Lower lobe of right lung (tissue), 2 donors: ENCODE measurements around the gene EPHB3. TPM values are rescaled to one million over a fixed set of nuclear protein-coding genes. Genes with fewer than 3 reads are reported as not detected.

Source experiments
- ATAC-seq, 2 donors: fragments of 200-7000 bp; cut with Tn5 transposase; one replicate each; pipeline ENCODE4 v1.9.1; 2020 to 2022; ENCODE audit warnings: mild to moderate bottlenecking in 2 of 2, moderate library complexity in 2 of 2
- DNase-seq: peaks from one replicate; pipeline ENCODE4 v3.0.0-alpha.2; 2020
- H3K27ac ChIP-seq: fragments of 200-600 bp; one replicate; pipeline ENCODE4 v1.8.0; 2022
- H3K27me3 ChIP-seq: fragments of 200-600 bp; one replicate; pipeline ENCODE4 v1.8.0; 2022; ENCODE audit warnings: low read depth
- H3K36me3 ChIP-seq: fragments of 200-600 bp; one replicate; pipeline ENCODE4 v1.8.0; 2022; ENCODE audit warnings: mild to moderate bottlenecking
- H3K4me1 ChIP-seq: fragments of 200-600 bp; one replicate; pipeline ENCODE4 v1.8.0; 2022
- H3K4me3 ChIP-seq: fragments of 200-600 bp; one replicate; pipeline ENCODE4 v1.8.0; 2022; ENCODE audit warnings: mild to moderate bottlenecking
- H3K9me3 ChIP-seq: fragments of 200-600 bp; one replicate; pipeline ENCODE4 v1.8.0; 2022
- intact Hi-C: fragments of 100-400 bp; cut with DNase I; formaldehyde crosslinking; loops from one replicate; pipeline ENCODE4 v1.11.0; 2022
- total RNA-seq: library from RNA; stranded (reverse); fragmentation: NEBNext Ultra II Directional; extraction: Animal tissue kit (Norgen Biotek cat#: 25700); gene quantifications from one replicate; pipeline ENCODE4 v1.2.1, GENCODE V29; 2021
- TF ChIP-seq, protein P1 (sequence below): fragments of 200-600 bp; IDR thresholded peaks from one replicate; pipeline ENCODE4 v1.8.0; 2022; ENCODE audit warnings: antibody characterized with exemption, mild to moderate bottlenecking
- donor health status: DM: no; HTN: yes; CAD: no; lungs with severe emphysema.

The EPHB3 gene
- total RNA-seq, 1 donor from 2014 or later, result 4.9 TPM

GRCh38 chr3:184541886-184542562 is 19.6 kb upstream of the EPHB3 start:
- no peak for ATAC-seq
- Histone ChIP-seq H3K27ac (no peak overlapping the region), H3K9me3 (no peaks in the 10 kb centered on the region), H3K27me3 (peaks cover 31% of the 10 kb centered on the region), H3K4me1 (no peaks in the 10 kb centered on the region), H3K36me3 (no peaks in the 10 kb centered on the region), H3K4me3 (no peak overlapping the region)
- no peak for DNase-seq
- TF ChIP-seq, protein P1, sequence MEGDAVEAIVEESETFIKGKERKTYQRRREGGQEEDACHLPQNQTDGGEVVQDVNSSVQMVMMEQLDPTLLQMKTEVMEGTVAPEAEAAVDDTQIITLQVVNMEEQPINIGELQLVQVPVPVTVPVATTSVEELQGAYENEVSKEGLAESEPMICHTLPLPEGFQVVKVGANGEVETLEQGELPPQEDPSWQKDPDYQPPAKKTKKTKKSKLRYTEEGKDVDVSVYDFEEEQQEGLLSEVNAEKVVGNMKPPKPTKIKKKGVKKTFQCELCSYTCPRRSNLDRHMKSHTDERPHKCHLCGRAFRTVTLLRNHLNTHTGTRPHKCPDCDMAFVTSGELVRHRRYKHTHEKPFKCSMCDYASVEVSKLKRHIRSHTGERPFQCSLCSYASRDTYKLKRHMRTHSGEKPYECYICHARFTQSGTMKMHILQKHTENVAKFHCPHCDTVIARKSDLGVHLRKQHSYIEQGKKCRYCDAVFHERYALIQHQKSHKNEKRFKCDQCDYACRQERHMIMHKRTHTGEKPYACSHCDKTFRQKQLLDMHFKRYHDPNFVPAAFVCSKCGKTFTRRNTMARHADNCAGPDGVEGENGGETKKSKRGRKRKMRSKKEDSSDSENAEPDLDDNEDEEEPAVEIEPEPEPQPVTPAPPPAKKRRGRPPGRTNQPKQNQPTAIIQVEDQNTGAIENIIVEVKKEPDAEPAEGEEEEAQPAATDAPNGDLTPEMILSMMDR, result no peak
- intact Hi-C loops, result no loop called here

DNA sequence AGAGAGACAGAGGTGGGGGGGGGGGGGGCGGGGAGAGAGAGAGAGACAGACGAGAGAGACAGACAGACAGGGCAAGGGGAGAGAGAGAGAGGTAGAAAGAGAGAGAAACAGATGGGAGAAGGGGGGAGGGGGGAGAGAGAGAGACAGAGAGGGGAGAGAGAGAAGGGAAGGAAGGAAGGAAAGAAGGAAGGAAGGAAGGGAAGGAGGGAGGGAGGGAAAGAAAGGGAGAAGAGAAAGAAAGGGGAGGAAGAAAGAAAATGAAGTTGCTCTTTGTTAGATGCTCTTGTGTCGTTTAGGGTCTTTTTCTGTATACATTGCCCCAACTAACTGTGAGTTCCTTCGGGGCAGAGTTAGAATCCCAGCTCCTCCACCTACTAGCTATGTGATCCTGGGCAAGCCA is 19.0 kb upstream of the EPHB3 start:
- H3K36me3 ChIP-seq, result no peaks in the 10 kb centered on the region
- no peak overlapping the region for H3K27ac ChIP-seq
- no peaks in the 10 kb centered on the region for H3K4me1 ChIP-seq
- no peaks in the 10 kb centered on the region for H3K9me3 ChIP-seq
- TF ChIP-seq, protein P1, result no peak
- ATAC-seq, result no peak
- H3K4me3 ChIP-seq, result no peak overlapping the region
- H3K27me3 ChIP-seq, result peaks cover 31% of the 10 kb centered on the region
- intact Hi-C loops, result no loop called here
- no peak for DNase-seq

DNA sequence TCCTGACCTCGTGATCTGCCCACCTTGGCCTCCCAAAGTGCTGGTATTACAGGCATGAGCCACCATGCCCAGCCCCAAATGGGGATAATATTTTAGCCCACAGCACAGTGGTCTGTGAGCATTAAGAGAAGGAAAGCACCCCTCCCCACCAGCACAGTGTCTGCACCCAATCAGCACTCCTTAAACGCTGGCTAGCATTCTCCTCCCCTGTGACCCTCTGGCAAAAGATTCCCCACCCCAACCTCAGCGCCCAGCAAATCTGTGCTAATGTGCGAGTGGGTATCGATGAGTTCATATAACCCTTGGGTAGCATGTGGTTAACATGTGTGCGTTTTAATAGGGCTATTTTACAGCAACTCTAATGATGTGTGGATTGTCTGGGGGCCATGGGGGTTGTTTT is 18.3 kb upstream of the EPHB3 start:
- peaks cover 29% of the 10 kb centered on the region for H3K27me3 ChIP-seq
- H3K9me3 ChIP-seq, result no peaks in the 10 kb centered on the region
- no peak overlapping the region for H3K4me3 ChIP-seq
- H3K4me1 ChIP-seq, result no peaks in the 10 kb centered on the region
- TF ChIP-seq, protein P1, result no peak
- intact Hi-C loops, result no loop called here
- DNase-seq (no peak), ATAC-seq (no peak)
- no peak overlapping the region for H3K27ac ChIP-seq
- H3K36me3 ChIP-seq, result no peaks in the 10 kb centered on the region

DNA sequence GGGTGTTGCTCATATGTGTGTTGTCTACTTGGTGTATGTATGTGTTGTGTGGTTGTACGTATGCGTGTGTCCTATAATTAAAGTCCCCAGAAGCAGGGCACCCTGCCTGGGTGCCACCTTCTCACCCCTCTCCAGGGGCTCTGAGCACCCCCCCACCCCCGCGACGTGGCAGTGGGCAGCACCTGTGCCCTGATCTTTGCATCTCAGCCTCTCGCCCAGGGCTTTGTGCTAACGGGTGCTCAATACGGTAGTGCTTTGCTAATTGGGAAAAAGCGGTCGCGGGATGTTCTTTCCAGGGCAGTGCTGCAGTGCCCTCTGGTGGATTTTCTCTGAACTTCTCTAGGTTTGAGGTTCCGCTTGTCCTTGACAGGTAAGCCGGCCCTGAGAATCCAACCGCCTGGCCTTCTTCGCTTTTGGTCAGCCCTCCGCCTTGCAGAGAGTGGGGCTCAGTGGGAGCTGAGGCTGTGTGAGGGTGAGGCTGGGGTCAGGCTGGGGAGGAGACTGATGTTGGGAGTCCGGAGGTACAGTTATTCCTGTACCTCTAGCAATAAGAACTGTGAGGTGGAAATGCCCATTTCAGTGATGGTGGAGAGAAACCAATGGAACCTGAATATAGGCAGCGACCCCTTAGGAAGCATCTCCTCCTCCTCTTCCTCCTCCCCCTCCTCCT is 17.6 kb upstream of the EPHB3 start:
- ATAC-seq, result peak; percentile 80 to 83
- TF ChIP-seq, protein P1, result peak; percentile 90
- no peaks in the 10 kb centered on the region for H3K4me1 ChIP-seq
- peaks cover 22% of the 10 kb centered on the region for H3K27me3 ChIP-seq
- no peaks in the 10 kb centered on the region for H3K9me3 ChIP-seq
- intact Hi-C loops, result no loop called here
- H3K36me3 ChIP-seq, result no peaks in the 10 kb centered on the region
- peak; percentile 58 for DNase-seq
- no peak overlapping the region for H3K4me3 ChIP-seq
- H3K27ac ChIP-seq, result no peak overlapping the region

- H3K4me1 ChIP-seq, result no peaks in the 10 kb centered on the region
- ATAC-seq, result no peak
- TF ChIP-seq, protein P1, result no peak
- H3K27ac ChIP-seq, result no peak overlapping the region
- no peaks in the 10 kb centered on the region for H3K9me3 ChIP-seq
- DNase-seq, result no peak
- H3K27me3 ChIP-seq, result peaks cover 21% of the 10 kb centered on the region
- intact Hi-C loops, result no loop called here
- no peak overlapping the region for H3K4me3 ChIP-seq
- H3K36me3 ChIP-seq, result no peaks in the 10 kb centered on the region
Measured at GRCh38 chr3:184544513-184544861, 17.1 kb upstream of the EPHB3 start.
